Stimulated activated CD4-positive, alpha-beta T cell treated with anti-CD3 and anti-CD28 coated beads, Interleukin-1b, Interleukin-23, amount 100 ng/mL, for 48 hours (primary cell): ENCODE measurements around the gene UCK1.

Source experiments
- DNase-seq: peaks from one replicate; pipeline ENCODE4 v3.0.0-alpha.2; 2020

The UCK1 gene

GRCh38 chr9:131475111-131475955 is 55.7 kb downstream of the UCK1 start:
- no peak for DNase-seq

- DNase-seq = no peak
Measured at GRCh38 chr9:131474711-131475110, 56.4 kb downstream of the UCK1 start.

GRCh38 chr9:131473891-131474290 is 57.2 kb downstream of the UCK1 start:
- DNase-seq = no peak
